Kidney capillary endothelial cell (primary cell): ENCODE measurements around the gene AR.

Experiments
- DNase-seq: peaks from one replicate; pipeline ENCODE4 v3.0.0-alpha.2; 2018; ENCODE audit warnings: low spot score

AR gene

DNA sequence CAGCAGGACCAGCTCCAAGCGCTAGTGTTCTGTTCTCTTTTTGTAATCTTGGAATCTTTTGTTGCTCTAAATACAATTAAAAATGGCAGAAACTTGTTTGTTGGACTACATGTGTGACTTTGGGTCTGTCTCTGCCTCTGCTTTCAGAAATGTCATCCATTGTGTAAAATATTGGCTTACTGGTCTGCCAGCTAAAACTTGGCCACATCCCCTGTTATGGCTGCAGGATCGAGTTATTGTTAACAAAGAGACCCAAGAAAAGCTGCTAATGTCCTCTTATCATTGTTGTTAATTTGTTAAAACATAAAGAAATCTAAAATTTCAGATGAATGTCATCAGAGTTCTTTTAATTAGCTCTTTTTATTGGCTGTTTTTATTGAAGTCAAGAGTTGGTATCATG is 186.5 kb downstream of the AR start:
- DNase-seq = no peak

DNA sequence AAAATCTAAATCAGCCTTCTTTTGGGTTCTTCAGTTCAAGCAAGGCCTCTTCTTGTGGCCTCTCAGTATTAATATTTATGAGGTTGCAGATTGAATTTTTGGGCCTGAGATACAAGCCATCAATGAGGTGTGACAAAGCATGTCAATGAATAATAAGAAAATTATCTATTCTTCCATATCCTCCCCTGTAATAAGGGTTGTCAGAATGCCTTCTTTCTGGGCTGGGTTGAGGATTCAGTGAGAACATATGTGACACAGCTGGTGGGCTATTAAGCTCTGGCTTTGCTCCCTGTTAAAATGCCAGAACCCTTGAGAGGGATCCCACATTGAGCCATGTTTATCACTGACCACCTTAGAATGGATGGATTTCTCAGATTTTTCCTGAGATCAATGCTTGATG is 187.2 kb downstream of the AR start:
- no peak for DNase-seq

DNA sequence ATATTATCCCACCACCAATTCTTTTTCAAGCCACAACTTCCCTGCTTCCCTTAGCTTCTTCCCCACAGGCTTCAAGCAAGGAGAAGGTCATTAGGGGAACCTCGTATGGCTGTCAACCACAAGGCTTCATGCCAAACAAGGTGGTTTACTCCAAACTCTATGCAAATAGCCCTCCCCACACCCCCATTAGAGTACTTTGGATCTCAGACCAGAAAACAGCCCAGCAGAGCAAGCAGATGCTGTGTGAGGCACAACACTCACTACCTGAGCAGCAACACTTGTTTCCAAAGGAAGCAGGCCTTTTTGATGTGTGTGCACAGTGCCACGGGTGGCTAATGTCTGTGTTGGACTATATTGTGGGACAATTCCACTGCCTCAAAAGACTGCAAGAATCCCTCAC is 189.0 kb downstream of the AR start:
- DNase-seq = no peak

GRCh38 chrX:67734111-67734753 is 190.4 kb downstream of the AR start:
- DNase-seq = no peak

GRCh38 chrX:67749536-67749935 is 205.7 kb downstream of the AR start:
- DNase-seq = no peak

DNA sequence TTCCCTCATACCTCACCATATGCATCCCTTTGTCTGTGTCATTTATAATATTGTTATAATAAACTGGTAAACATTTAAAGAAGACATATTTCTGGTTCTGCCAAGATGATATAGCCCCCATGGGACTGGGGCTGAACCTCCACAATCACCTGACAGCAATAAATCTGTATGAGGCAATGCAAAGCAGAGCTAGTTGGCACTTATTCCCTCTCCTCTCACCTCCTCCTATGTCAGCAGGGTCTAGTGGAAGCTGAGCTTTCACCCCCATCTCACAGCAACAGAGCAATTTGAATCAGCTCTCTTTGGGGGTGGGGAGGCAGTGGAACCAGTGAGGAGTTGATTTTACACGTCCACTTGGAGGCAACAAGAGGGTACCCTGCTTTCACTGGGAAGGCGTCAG is 206.9 kb downstream of the AR start:
- DNase-seq = no peak

GRCh38 chrX:67759018-67759417 is 215.2 kb downstream of the AR start:
- DNase-seq = no peak

- DNase-seq = no peak
These were observed 233.3 kb downstream of the AR start for GRCh38 chrX:67777148-67777547.

DNA sequence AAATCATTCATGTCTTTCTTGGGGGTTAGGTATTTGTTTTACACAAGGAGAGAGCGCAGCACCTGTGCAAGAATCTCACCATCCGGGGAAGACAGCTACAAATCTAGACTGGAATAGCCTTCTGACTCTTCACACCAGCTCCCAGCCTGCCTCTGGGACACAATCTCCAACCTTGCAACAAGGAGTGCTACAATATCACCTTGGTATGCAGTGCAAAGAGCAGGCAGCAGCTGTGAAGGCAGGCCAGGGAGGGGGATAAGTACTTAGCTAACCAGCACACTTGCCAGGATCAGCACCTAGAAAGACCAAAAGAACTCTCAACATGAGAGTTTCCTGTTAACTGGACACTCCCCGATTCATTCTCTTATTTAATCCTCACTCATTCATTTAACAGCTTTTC is 235.3 kb downstream of the AR start:
- DNase-seq = no peak
